OCI-LY3 (cell line): ENCODE results near the gene BACE2.

Experiments used
- EZH2phosphoT487 ChIP-seq: fragments of 200-600 bp; shearing (Covaris generic); IDR thresholded peaks from 2 replicates; pipeline ENCODE4 v1.6.1; 2018; ENCODE audit warnings: antibody characterized with exemption, mixed run types, low read depth
- TF ChIP-seq, protein P1 (sequence below): fragments of 200-600, 300-600 bp; sonication (generic); IDR thresholded peaks from 2 replicates; pipeline ENCODE4 v1.5.1; 2014; ENCODE audit warnings: antibody characterized with exemption, low read length, low read depth

DNA sequence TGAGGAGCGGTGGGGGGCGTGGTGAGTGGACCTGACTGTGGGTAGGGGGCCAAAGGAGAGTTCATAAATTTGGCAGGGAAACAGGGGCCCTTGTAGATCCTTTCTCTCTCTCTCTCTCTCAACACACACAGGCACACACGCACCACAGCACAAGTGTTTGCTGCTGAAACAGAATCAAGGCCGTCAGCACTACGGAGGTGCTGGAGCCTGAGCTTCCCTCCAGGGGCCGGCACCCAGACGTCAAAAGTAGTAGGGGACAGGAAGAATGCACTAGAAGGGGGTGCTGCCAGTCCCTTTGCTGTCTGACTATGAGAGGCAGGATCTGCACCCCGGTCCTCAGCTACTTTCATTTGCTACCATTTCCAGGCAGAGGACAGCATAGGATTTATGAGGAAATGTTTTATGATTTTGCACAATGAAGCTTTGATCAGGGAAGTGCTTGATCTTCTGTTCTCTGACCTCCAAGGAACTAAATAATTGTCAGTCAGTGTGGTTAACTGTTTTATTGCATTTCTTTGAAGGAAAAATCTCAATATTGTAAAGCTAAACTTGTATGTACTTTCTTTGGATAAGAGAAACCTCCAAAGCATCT, 74.4 kb downstream of the BACE2 start:
- no peak for TF ChIP-seq EZH2phosphoT487
- TF ChIP-seq, protein P1, sequence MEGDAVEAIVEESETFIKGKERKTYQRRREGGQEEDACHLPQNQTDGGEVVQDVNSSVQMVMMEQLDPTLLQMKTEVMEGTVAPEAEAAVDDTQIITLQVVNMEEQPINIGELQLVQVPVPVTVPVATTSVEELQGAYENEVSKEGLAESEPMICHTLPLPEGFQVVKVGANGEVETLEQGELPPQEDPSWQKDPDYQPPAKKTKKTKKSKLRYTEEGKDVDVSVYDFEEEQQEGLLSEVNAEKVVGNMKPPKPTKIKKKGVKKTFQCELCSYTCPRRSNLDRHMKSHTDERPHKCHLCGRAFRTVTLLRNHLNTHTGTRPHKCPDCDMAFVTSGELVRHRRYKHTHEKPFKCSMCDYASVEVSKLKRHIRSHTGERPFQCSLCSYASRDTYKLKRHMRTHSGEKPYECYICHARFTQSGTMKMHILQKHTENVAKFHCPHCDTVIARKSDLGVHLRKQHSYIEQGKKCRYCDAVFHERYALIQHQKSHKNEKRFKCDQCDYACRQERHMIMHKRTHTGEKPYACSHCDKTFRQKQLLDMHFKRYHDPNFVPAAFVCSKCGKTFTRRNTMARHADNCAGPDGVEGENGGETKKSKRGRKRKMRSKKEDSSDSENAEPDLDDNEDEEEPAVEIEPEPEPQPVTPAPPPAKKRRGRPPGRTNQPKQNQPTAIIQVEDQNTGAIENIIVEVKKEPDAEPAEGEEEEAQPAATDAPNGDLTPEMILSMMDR, result no peak
